NCI-H128 (cell line): ENCODE measurements around the gene SEH1L.
"Not testable (repeated sequence)": the region's sequence is repeated elsewhere in the genome, so short reads cannot be mapped to it uniquely, and the experiment has no call there.

ENCODE experiments used
- DNase-seq: peaks from one replicate; lab custom pipeline; 2025; ENCODE audit not compliant: unreplicated experiment; lab: John Stamatoyannopoulos, UW

Gene SEH1L

DNA sequence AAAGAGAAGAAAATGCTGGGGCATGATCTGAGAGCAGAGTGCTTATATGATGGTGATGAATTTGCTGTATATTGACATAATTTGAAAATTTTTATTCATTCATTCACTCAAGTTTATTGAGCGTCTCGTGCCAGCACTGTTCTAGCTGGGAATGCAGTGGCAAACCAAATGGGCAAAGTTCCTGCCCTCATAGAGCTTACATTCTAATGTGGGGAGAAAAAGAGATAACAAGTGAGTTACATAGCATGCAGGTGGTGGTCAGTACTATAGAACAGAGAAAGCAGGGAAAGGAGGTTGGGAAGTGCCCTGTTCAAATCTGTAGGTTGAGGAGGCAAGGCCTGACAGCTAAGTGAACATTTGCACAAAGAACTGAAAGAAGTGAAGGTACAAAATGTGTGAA lies 47.6 kb downstream of the SEH1L start:
- no peak for DNase-seq

DNA sequence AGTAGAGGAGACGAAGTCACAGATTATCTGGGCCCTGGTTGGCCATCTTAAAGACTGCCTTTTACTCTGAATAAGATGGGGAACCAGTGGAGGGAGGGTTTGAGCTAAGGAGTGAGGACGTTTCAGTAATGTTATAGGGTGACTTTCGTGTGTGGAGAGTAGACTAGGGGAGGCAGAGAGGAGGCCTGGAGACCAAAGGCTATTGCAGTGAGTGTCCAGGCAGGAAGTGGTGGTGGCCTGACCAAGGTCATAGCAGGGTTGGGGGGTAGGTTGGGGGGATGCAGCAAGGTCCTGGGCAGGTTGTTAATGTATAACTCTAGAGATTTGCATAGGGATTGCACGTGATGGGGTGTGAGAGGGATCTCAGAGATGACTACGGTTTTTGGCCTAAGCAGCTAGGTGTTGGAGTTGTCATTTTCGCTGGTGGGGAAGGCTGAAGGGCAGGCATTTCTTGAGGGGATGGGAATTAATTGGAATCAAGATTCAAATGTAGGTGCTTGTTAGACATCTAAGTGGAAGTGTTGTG lies 48.2 kb downstream of the SEH1L start:
- no peak for DNase-seq

DNA sequence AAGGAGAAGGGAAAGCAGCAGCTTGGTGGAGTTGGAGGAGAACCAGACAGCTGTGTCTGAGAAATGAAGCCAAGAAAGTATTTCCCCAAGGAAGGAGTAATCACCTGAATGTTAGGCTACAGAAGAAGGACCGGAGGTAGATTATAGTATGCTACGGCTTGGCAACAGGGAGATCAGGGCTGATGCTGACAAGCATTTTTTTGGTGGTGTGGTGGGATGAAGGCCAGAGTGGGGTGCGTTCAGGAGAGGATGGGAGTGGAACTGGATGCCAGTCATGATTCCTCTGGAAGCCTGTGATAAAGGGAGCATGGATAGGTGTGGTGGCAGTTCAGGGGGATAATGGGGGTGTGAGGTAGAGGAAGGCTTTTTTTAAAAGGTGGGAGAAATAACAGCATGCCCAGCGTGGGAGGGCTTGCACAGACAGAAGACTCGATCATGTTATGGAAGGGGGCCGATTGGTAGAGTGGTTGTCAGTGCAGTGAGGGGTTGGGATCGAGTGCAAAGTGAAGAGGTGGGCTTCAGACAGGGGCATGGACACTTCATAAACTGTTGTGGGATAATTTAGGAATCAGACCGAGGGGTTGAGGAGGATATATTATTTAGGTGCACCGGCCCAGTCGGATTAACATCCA lies 49.0 kb downstream of the SEH1L start:
- no peak for DNase-seq

DNA sequence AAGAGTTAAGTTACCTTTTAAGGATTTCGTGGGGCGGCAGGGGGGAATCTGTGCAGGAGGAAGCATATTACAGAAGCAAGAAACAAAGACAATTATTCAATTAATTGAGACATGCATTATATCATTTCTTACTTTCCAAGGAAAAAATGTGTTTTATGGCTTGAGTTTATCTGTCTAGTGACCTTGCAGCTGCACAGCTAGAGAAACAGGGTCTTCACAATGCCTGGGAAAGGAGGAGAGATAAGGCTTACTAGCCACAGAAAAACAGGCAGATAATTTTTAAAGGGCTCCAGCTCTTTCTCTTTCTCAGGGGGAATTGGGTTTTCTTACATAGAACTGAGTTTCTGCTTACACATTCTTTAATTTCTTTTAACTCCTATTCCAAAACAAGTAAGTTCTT lies 49.5 kb downstream of the SEH1L start:
- not testable (repeated sequence) for DNase-seq

DNA sequence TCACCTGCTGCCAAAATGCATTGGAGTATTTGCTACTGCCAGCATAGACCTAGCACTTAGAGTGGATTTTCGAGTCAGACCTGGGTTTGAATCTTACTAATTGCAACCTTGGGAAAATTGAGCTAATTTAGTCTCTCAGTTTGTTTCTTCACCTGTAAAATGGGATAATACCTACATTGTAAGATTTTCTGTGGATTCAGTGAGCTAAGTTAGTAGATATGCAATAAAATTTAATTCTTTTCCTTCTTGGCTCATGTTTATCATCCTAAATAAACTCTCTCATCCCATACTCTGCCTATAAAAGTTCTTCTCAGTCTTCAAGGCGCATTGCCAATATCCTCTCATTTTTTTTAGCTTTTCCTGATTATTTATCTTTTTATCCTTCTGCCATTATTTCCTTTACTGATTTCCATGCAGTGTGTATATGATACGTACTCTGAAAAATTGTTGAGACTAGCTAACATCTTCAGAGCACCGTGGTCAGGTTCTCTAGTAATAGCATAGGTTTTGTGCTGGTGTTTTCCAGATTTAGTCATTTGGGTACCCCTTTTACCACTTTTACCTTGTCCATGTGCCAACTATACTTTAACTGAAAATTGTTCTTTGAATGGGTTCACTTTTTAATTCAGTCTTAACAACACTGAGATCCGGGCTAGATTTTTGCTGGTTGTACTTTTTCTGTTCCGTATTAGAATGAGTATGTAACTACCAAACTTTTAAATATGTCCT lies 50.7 kb downstream of the SEH1L start:
- no peak for DNase-seq

DNA sequence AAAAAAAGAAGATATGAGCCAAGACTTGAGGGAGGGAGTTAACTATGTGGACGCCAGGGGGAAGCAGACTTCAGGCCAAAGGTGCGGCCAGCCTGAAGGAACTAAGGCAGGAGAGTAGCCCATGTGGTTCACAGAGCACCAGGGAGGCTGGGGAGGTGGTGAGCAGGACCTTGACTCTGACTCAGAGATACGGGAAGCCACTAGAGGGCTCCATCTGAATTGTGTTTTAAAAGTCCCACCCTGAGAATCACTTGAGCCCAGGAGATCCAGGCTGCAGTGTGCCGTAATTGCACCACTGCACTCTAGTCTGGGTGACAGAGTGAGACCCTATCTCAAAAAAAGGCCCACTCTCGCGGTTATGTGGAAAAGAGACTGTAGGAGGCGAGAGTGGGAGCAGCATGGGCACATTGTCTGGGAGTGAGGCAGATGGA lies 55.7 kb downstream of the SEH1L start:
- DNase-seq = no peak

DNA sequence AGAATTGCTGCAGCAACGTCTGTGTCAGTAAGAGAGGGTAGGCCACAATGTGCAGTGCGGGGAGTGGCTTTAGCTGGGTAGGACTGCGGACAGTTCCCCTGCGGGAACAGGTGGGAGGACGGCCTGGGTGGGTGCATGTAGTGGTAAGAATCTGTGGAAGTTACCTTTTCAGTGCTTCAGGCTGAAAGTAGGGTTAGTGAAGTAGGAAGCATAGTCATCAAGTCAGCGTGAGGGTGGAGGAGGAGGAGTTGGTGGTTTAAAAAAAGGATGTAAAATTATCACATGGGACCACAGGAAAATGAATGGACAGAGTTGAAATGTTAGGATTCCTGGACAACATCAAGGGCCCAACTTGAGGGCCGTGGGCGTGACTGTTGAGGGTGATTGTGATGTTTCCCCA lies 56.6 kb downstream of the SEH1L start:
- DNase-seq = no peak

DNA sequence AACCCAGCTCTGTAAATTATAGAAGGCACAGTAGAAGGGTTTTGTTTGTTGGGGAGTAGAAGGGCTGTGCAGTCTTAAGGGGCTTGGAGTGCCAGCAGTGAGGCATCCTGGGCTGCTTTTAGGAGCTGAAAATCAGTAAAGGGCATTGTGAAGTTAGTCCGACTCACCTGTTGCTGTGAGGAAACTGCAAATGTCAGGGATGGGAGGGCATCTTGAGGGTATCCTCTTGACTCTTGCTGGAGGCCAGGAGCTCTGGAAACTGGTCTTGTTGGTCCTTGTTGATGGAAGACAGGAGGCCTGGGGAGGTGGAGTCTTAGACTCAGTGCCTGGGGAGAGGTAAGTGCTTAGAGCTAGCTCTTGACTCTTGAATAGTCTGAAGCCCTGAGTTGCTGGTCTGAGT lies 57.5 kb downstream of the SEH1L start:
- no peak for DNase-seq

DNA sequence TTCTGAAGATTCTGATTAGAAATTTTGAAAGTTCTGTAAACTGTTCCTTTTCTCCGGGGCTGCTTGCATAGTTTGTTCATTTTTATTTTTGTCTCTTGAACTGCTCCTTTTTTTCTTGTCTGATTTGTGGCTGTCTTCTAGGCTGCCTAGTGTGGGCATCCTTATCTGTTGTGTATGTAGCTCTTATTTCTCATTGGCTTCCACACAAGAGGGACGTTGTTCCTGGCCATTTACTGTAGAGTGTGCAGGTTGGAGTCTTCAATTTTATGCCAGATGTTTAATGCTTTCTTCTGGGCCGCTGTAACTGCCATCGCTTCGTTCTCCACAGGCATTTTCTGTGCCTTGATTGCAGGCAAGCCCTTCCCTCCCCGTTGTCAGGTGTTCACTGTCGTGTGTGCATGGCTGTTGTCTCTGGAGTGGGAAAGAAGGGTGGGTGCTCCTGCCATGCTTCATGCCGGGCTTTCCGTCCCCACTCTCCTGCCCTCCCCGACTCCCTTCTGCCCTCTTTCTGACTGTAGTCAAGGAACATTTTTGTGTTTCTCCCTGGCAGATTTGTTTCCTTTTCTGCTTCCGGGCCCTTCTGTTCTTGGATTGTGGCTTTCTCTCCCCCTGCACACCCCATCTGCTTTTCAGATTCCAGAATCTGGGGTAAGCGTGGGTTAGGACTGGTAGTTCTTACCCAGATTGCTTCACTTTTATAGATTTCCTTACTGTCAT lies 58.9 kb downstream of the SEH1L start:
- DNase-seq = no peak

DNA sequence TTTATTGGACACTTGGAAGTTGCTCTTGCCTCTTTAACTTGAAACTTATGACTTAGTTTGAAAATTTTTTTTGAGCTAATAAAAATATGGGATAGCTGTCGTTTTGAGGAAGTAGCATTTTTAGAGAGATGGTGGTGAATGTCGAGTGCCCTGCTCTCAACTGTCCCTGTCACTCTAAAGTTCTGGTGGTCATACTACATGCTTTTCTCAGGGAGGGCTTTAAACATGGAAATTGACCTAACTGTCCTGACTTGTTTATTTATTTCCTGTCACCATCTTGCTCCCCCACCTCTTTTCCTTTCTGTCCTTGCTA lies 59.4 kb downstream of the SEH1L start:
- DNase-seq = no peak

DNA sequence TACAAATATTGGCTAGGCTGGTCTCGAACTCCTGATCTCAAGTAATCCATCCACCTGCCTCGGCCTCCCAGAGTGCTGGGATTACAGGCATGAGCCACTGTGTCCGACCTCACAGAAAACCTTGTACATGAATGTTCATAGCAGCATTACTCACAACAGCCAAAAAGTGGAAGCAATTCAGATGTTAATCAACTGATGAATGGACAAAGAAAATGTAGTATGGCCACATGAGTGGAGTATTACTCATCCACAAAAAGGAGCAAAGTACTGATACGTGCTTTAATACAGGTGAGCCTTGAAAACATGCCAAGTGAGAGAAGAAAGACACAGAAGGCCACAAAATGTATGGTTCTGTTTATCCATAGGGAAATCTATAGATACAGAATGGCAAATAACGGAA lies 63.9 kb downstream of the SEH1L start:
- DNase-seq = no peak

DNA sequence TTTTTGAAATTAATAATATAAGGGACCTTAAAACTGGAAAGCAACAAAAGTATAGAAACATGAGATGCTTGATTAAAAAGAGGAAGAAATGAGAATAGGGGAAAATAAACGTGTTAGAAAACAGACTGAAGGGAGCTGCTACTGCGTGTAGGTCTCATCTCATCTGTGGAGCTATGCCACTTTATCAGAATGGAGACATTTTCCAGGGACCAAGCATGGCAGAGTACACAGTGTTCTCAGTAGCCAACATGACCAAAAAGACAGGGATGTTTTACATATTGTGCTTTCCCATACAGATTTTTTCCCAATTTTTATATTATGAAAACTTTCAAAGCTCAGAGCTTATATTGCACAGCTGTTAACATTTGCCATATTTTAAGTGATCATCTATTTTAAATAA lies 66.4 kb downstream of the SEH1L start:
- no peak for DNase-seq

DNA sequence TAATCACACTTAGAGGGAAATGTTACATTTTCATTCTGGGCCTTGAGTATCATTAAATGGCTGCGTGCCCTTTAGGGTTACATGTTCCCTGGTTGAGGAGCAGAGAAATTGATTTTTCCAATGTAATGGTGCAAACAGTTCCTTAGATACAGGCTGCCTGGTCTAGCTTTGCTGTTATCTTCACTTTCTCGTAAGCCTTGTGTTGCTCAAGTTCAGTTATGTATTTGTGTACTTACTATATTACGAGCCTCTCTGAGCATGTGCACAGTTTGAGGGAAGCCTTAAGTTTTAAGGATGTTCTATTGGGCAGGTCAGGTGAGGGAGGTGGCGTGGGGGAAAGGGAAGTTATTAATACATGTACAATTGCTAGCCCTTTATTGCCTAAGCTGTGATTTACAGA lies 67.0 kb downstream of the SEH1L start:
- DNase-seq = no peak

DNA sequence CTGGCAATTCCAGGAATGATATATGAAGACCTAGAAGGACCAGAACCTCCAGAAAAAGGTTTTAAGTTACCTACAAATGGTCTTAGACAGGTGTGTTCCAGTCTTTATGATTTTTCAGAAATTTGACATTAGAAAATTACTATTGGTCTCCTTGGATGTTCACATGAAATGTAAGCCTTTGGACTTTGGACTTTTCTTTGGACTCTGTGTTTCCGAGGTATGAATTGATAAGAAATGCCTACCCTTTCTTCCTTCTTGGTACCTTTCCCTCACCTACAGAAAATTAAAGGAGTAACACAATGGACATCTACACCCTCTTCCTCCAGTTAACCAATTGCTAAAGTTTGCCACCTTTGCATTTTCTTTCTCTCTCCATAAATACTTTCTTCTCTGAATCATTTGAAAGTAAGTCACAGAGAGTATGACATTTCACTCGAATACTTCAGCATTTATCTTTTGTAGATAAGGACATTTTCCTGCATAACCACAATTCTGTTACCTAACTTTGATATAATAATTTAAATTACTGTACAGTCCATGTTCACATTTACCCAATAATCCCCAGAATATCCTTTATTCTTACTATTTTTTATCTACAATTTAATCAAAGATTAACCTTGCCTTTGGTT lies 69.5 kb downstream of the SEH1L start:
- no peak for DNase-seq

DNA sequence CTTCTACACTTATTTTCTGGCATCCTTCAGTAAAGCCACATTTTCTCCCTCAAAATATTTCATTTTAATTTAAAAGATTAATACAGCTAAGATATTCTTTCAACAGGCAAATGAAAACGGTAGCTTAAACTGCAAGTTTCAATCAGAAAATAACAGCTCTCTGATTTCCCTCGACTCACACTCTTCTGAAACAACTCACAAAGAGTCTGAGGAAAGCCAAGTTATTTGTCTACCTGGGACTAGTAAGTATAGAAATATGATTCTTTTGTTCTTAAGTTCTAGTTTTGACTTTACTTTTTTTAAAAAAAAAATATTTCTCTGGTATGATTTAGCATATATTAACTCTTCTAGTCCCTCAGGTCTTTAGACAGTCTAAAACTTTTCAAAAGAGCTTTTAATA lies 70.6 kb downstream of the SEH1L start:
- no peak for DNase-seq

DNA sequence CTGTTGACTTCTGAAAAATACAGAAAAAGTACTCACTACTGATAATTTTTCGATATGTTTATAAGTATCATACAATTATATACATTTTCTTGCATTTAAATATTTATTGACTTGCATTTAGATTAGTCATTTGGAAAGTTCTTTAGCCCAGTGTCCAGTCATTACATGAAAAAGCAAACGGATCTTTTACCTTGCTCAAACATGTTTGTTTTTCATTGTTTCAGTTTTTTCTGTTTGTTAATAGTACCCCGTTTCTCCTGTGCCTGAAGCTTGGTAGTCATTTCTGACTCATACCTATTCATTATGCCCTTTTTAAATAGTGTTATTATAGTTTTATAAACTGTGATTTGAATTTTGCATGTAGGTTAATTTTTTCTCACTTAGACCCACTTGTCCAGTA lies 71.5 kb downstream of the SEH1L start:
- no peak for DNase-seq

DNA sequence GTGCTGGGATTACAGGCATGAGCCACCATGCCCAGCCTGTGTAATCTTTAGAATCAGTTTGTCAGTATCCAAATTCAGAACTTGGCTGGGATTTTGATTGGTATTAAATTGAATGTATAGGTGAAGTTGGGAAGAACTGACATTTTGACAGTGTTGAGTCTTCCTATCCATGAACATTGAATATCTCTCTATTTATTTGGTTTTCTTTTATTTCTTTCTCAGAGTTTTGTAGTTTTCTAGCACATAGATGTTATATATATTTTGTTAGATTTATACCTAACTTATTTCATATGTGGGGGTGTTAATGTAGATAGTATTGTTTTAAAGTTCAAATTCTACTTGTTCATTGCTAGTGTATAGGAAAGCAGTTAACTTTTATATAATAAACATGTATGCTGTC lies 74.8 kb downstream of the SEH1L start:
- DNase-seq = no peak

DNA sequence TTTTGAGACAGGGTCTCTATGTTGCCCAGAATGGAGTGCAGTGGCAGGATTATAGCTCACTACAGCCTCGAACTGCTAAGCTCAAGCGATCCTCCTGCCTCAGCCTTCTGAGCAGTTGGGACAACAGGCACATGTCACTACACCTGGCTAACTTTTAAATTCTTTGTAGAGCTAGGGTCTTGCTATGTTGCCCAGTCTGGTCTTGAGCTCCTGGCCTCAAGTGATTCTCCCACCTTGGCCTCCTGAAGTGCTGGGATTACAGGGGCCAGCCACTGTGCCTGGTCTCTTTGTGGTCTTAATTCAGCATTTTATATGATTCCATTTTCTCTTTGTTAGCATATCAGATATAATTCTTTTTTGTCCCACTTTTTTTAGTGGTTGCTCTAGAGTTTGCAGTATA lies 77.4 kb downstream of the SEH1L start:
- DNase-seq = no peak

DNA sequence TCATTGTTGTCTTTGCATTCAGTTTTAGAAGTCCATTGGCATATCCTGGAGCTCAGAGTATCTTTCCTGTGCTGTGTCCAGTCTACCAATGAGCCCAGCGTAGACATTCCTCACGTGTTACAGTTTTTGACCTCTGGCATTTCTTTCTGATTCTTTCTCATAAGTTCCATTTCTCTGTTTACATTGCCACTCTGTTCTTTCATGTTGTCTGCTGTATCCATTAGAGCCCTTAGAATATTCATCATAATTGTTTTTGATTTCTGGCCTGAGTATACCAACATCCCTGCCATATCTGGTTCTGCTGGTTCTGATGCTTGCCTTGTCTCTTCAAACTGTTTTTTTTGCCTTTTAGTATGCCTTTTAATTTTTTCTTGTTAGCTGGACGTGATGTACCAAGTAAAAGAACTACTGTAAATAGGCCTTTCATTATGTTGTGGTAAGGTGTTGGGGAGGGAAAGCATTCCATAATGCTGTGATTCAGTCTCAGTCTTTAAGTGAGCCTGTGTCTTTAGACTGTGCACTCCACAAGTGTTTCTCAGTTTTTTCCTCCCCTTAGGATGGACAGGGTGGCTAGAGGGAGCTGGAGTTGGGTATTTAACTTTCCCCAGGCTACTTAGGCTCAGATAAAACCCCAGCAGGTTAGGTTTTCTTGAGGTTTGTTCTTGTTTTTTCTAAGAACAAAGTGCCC lies 78.9 kb downstream of the SEH1L start:
- DNase-seq = no peak

DNA sequence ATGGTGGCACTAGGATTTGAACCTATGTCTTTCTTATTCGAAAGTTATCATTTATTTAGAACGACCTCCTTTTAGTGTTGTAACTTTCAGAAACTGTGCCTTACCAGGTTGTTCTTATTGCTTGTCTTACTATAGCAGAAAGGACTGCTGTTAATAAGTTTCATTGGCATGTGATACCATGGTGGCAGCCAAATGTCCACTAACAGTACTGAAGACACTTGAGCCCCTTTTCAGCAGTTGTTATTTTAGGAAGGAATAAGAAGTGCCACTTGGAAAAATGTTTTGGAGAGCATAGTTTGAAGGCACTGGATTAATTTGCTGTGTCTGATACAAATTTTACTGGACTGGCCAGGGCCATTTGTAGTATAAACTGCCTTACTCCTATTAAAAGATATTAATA lies 81.1 kb downstream of the SEH1L start:
- DNase-seq = no peak

DNA sequence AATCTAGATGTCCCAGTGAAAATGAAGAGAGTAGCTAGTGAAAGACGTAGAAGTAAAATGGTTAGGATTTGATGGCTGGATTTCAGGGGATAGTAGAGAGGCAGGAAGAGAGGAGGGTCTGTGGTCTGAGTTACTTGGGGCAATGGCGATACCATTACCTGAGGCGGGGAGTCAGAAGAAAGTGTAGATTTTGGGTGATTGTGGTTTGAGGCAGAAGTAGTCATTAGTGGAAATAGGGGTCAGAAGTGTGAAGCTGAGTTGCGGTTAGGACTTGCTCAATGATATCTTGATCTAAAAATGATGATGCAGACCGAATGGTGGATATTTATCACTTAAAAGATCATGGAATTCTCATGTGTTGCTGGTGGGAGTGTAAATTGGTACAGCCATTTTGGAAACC lies 84.4 kb downstream of the SEH1L start:
- DNase-seq = no peak
